Measurements from ENCODE around the gene ZBTB8A. TPM values are rescaled to one million over a fixed set of nuclear protein-coding genes. Genes with fewer than 3 reads are reported as not detected.

The ZBTB8A gene
- total RNA-seq, 1 donor from 2014 or later, result 0.11 TPM

- TF ChIP-seq CTCF (IDR thresholded peaks at IDR 0.05), result no peak
Observed at GRCh38 chr1:32618673-32619221, 79.5 kb downstream of the ZBTB8A start.

GRCh38 chr1:32619701-32620485 lies 80.7 kb downstream of the ZBTB8A start:
- intact Hi-C loops (cut with micrococcal nuclease), result loop anchor here (1.0 kb wide), 1 partner anchor 100 kb away; no protein-coding TSS in a partner anchor
- no peaks in the 10 kb centered on the region for H3K9me3 Mint-ChIP-seq
- DNase-seq (no peak), ATAC-seq (ENCODE audit: low read depth) (peak; percentile 31)
- peaks cover 37% of the 10 kb centered on the region for H3K36me3 Mint-ChIP-seq (ENCODE audit: low read depth)
- H3K4me3 Mint-ChIP-seq, result no peak overlapping the region
- POLR2A ChIA-PET, result no interaction called here
- peaks cover 16% of the 10 kb centered on the region for H3K4me1 Mint-ChIP-seq
- no peak for TF ChIP-seq CTCF (IDR thresholded peaks at IDR 0.05)
- H3K27me3 Mint-ChIP-seq, result no peaks in the 10 kb centered on the region
- CTCF ChIA-PET, result interaction anchor here (1.9 kb wide), 1 partner anchor 100 kb away, joined by 8 read pairs; no protein-coding TSS in a partner anchor
- H3K27ac Mint-ChIP-seq, result no peak overlapping the region

More at GRCh38 chr1:32618673-32619221, 79.5 kb downstream of the ZBTB8A start:
- no peak overlapping the region for H3K4me3 Mint-ChIP-seq
- ChIA-PET POLR2A (no interaction called here), CTCF (no interaction called here)
- H3K4me1 Mint-ChIP-seq, result peaks cover 10% of the 10 kb centered on the region
- H3K27ac Mint-ChIP-seq, result no peak overlapping the region
- H3K36me3 Mint-ChIP-seq (ENCODE audit: low read depth), result peaks cover 32% of the 10 kb centered on the region
- H3K27me3 Mint-ChIP-seq, result no peaks in the 10 kb centered on the region
- DNase-seq (no peak), ATAC-seq (ENCODE audit: low read depth) (no peak)
- H3K9me3 Mint-ChIP-seq, result no peaks in the 10 kb centered on the region
- intact Hi-C loops (cut with micrococcal nuclease), result no loop called here

GRCh38 chr1:32622205-32622604 lies 83.0 kb downstream of the ZBTB8A start:
- intact Hi-C loops (cut with micrococcal nuclease), result no loop called here

GRCh38 chr1:32622806-32623681 lies 83.8 kb downstream of the ZBTB8A start:
- ChIA-PET CTCF (no interaction called here), POLR2A (interaction anchor here (0.9 kb wide), 1 partner anchor 26 kb away, joined by 3 read pairs; no protein-coding TSS in a partner anchor)
- no peaks in the 10 kb centered on the region for H3K9me3 Mint-ChIP-seq
- ATAC-seq (ENCODE audit: low read depth), result no peak
- no peak overlapping the region for H3K4me3 Mint-ChIP-seq
- peaks cover 49% of the 10 kb centered on the region for H3K36me3 Mint-ChIP-seq (ENCODE audit: low read depth)
- H3K27ac Mint-ChIP-seq, result peak overlapping the region; percentile 57
- H3K27me3 Mint-ChIP-seq, result no peaks in the 10 kb centered on the region
- intact Hi-C loops (cut with micrococcal nuclease), result no loop called here
- H3K4me1 Mint-ChIP-seq, result peaks cover 25% of the 10 kb centered on the region
- TF ChIP-seq CTCF (IDR thresholded peaks at IDR 0.05), result no peak
- DNase-seq, result no peak

More at GRCh38 chr1:32622205-32622604, 83.0 kb downstream of the ZBTB8A start:
- Mint-ChIP-seq H3K4me1 (peaks cover 18% of the 10 kb centered on the region), H3K27me3 (no peaks in the 10 kb centered on the region), H3K36me3 (ENCODE audit: low read depth) (peaks cover 43% of the 10 kb centered on the region), H3K4me3 (no peak overlapping the region), H3K9me3 (no peaks in the 10 kb centered on the region), H3K27ac (no peak overlapping the region)
- CTCF ChIA-PET, result no interaction called here
- TF ChIP-seq CTCF (IDR thresholded peaks at IDR 0.05), result no peak
- POLR2A ChIA-PET, result no interaction called here
- ATAC-seq (ENCODE audit: low read depth) (no peak), DNase-seq (no peak)
